ENCODE measurements around the gene GABBR1.
"Not testable (repeated sequence)": the region's sequence is repeated elsewhere in the genome, so short reads cannot be mapped to it uniquely, and the experiment has no call there.

- not testable (repeated sequence) for TF ChIP-seq EZH2 (IDR thresholded peaks at IDR 0.05; ENCODE audit: low read depth); CTCF (conservative IDR thresholded peaks at IDR 0.05)
These were observed 28.6 kb upstream of the GABBR1 start for GRCh38 chr6:29661502-29662141.
